ENCODE measurements around the gene CENPC.
"Not testable (repeated sequence)": the region's sequence is repeated elsewhere in the genome, so short reads cannot be mapped to it uniquely, and the experiment has no call there.

Gene CENPC

GRCh38 chr4:67466751-67467150, 78.6 kb downstream of the CENPC start:
- no peak for DNase-seq (ENCODE audit: low spot score)

GRCh38 chr4:67465763-67466052, 79.6 kb downstream of the CENPC start:
- DNase-seq (ENCODE audit: low spot score) = no peak

- peak; percentile 37 for DNase-seq (ENCODE audit: low spot score)
These were observed 80.1 kb downstream of the CENPC start for GRCh38 chr4:67465032-67465762.

GRCh38 chr4:67460574-67460973, 84.7 kb downstream of the CENPC start:
- no peak for DNase-seq (ENCODE audit: low spot score)

GRCh38 chr4:67459164-67459563, 86.1 kb downstream of the CENPC start:
- no peak for DNase-seq (ENCODE audit: low spot score)

- DNase-seq (ENCODE audit: low spot score) = no peak
These were observed 88.6 kb downstream of the CENPC start for GRCh38 chr4:67456577-67457196.

GRCh38 chr4:67452846-67453205, 92.5 kb downstream of the CENPC start:
- not testable (repeated sequence) for DNase-seq (ENCODE audit: low spot score)

- no peak for DNase-seq (ENCODE audit: low spot score)
These were observed 93.0 kb downstream of the CENPC start for GRCh38 chr4:67452100-67452845.

GRCh38 chr4:67451464-67451863, 93.8 kb downstream of the CENPC start:
- DNase-seq (ENCODE audit: low spot score) = no peak

- DNase-seq (ENCODE audit: low spot score) = no peak
These were observed 96.7 kb downstream of the CENPC start for GRCh38 chr4:67448621-67449020.

GRCh38 chr4:67447873-67448272, 97.4 kb downstream of the CENPC start:
- no peak for DNase-seq (ENCODE audit: low spot score)

GRCh38 chr4:67446811-67447210, 98.5 kb downstream of the CENPC start:
- no peak for DNase-seq (ENCODE audit: low spot score)

GRCh38 chr4:67445881-67446280, 99.4 kb downstream of the CENPC start:
- not testable (repeated sequence) for DNase-seq (ENCODE audit: low spot score)

GRCh38 chr4:67438975-67439374, 106.3 kb downstream of the CENPC start:
- DNase-seq (ENCODE audit: low spot score) = no peak

GRCh38 chr4:67437974-67438713, 107.2 kb downstream of the CENPC start:
- DNase-seq (ENCODE audit: low spot score) = no peak

GRCh38 chr4:67436742-67437141, 108.6 kb downstream of the CENPC start:
- DNase-seq (ENCODE audit: low spot score) = no peak

- DNase-seq (ENCODE audit: low spot score) = no peak
These were observed 114.3 kb downstream of the CENPC start for GRCh38 chr4:67430989-67431388.

- no peak for DNase-seq (ENCODE audit: low spot score)
These were observed 116.5 kb downstream of the CENPC start for GRCh38 chr4:67428819-67429218.

Measured in cerebellar cortex (tissue), 1 donor.